HCEC 1CT (cell line): ENCODE results near the gene VILL.
"Not testable (repeated sequence)": the region's sequence is repeated elsewhere in the genome, so short reads cannot be mapped to it uniquely, and the experiment has no call there.

Source experiments
- DNase-seq: peaks from one replicate; pipeline ENCODE4 v3.0.0-alpha.2; 2017

VILL gene

GRCh38 chr3:37964146-37964545 is 26.4 kb upstream of the VILL start:
- DNase-seq: no peak

- DNase-seq: no peak
Observed at GRCh38 chr3:37964716-37965115, 25.9 kb upstream of the VILL start.

GRCh38 chr3:37967260-37967881 is 23.2 kb upstream of the VILL start:
- DNase-seq: peak; percentile 61

- no peak for DNase-seq
Observed at GRCh38 chr3:37968199-37968598, 22.4 kb upstream of the VILL start.

GRCh38 chr3:37968813-37969595 is 21.6 kb upstream of the VILL start:
- no peak for DNase-seq

GRCh38 chr3:37969596-37970100 is 20.9 kb upstream of the VILL start:
- no peak for DNase-seq

GRCh38 chr3:37970802-37971201 is 19.8 kb upstream of the VILL start:
- DNase-seq: no peak

- no peak for DNase-seq
Observed at GRCh38 chr3:37971467-37971866, 19.1 kb upstream of the VILL start.

GRCh38 chr3:37972056-37972455 is 18.5 kb upstream of the VILL start:
- DNase-seq: not testable (repeated sequence)

- no peak for DNase-seq
Observed at GRCh38 chr3:37973246-37974054, 17.1 kb upstream of the VILL start.

GRCh38 chr3:37974121-37975083 is 16.2 kb upstream of the VILL start:
- DNase-seq: peak; percentile 54

- no peak for DNase-seq
Observed at GRCh38 chr3:37979541-37980461, 10.8 kb upstream of the VILL start.

GRCh38 chr3:37980462-37981347 is 9.9 kb upstream of the VILL start:
- no peak for DNase-seq

- no peak for DNase-seq
Observed at GRCh38 chr3:37981348-37981664, 9.3 kb upstream of the VILL start.

- DNase-seq: no peak
Observed at GRCh38 chr3:37982331-37982730, 8.3 kb upstream of the VILL start.

- DNase-seq: no peak
Observed at GRCh38 chr3:37984051-37984450, 6.5 kb upstream of the VILL start.

- DNase-seq: no peak
Observed at GRCh38 chr3:37984596-37984995, 6.0 kb upstream of the VILL start.

GRCh38 chr3:37985637-37986320 is 4.8 kb upstream of the VILL start:
- no peak for DNase-seq

- no peak for DNase-seq
Observed at GRCh38 chr3:37986479-37987314, 3.9 kb upstream of the VILL start.
